DMS53 treated with DMSO at 0.1 percent for 48 hours (cell line): ENCODE data around the gene PAXIP1.
A peak's percentile ranks its signal among the peaks of the same experiment; 100 is the strongest.

Source experiments
- DNase-seq: peaks from one replicate; lab custom pipeline; 2025; ENCODE audit not compliant: unreplicated experiment; lab: John Stamatoyannopoulos, UW

The PAXIP1 gene

GRCh38 chr7:154913638-154914307 lies 89.2 kb downstream of the PAXIP1 start:
- DNase-seq, result peak; percentile 53

DNA sequence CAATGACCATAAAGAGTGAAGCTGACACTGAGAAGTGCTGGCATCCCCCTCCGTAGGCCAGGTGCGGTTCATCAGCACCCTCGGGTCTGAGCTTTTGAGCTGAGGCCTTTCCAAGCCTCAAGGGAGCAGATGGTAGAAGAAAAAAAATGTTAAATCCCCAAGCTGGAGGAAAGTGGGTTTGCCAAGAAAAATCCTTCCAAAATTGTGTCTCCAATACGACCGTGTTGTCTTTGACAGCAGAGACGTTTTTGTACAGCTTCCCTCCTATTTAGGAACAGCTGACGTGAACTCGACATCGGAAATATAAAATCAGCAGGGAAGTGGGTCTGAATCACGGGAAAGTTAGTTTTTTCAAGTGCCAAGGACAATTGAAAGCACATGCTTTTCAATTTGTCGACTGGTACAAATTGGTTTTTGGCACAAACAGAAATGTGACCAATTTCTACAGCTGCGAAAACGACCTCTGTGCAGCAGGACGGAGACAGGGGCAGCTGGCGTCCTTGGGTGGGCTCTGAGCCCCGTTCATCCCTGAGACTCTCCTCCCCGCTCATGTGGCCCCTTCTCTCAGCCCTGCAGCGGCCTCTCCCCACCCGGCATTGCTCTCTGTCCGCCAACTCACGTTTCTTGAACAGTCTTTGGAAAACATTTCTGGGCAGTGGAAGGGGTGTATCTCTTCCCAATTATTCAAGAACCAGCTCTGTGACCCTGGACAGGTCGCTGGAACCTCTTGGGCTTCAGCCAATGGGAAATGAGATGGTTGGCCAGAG lies 89.9 kb downstream of the PAXIP1 start:
- no peak for DNase-seq

- DNase-seq, result no peak
Measured at GRCh38 chr7:154911862-154912455, 91.0 kb downstream of the PAXIP1 start.

DNA sequence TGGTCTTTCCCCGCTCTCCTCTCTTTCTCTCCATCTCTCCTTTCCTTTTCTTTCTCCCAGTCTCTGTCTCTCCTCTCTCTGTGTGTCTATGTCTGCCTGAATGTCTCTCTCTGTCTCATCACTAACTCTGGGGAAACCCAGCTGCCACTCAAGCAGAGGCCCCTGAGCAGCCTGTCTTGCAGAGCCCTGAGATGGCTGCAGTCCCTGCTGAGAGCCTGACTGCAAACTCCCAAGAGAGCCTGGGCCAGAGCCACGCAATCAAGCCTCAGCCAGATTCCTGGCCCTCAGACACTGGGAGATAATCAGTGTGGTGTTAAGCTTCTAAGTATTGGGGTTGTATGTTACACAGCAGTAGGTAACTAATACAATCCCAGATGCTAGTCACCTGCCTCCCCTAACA lies 91.5 kb downstream of the PAXIP1 start:
- DNase-seq, result no peak

GRCh38 chr7:154910977-154911376 lies 91.9 kb downstream of the PAXIP1 start:
- no peak for DNase-seq

DNA sequence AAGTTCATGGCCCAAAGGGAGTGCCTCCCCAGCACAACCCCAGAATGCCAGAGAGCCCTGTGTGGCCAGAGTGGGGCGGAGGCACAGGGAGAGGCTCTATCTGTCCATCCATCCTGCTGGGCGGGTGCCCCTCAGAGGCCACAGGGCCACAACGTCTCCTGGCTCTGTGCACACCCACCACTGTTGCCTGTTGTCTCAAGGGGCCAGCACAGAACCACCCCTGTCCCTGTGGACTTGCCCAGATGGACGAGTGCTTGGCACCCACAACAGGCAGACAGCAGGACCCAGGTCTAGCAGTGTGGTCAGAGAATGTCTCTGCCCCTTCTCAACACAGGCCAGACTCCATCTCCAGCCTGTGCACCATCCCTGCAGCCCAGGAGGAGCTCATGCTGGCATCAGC lies 92.8 kb downstream of the PAXIP1 start:
- DNase-seq, result no peak

DNA sequence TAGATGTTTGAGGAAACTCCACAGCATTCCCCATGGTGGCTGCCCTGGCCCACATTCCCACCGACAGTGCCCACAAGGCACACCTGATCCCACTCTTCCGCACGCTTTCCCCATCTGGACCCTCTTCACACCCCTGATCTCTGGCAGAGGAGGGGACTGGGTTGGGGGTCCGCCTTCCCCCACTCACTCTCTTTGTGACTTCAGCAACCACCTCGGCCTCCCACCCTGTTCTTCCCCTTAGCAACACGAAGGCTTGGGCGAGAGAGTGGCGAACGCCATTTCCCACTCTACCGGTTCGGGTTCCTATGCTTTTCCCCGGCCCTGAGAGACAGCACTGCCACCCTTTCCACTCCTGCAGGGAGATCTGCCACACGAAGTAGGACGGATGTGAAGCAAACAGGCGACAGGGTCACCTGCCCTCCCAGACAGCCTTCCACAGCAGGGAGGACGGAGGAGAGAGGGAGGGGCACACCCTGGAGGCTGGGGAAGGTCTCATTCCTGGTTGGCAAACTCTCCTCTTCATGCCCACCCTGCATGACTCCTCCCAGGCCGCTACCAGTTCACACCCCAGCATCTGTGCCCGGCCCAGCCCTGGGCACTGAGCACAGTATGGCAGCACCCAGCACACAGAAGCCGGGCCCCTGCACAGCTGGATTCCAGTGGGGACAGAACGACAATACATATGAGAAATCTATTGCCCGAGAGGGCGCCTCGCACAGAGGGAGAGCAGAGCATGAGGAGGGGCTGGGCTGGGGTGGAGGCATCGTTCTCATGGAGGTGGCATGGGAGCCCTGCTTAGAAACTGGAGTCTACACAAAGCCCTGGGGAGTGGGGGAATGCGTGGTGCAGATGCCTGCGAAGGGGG lies 93.5 kb downstream of the PAXIP1 start:
- DNase-seq, result no peak

GRCh38 chr7:154907651-154908620 lies 95.0 kb downstream of the PAXIP1 start:
- DNase-seq, result no peak

DNA sequence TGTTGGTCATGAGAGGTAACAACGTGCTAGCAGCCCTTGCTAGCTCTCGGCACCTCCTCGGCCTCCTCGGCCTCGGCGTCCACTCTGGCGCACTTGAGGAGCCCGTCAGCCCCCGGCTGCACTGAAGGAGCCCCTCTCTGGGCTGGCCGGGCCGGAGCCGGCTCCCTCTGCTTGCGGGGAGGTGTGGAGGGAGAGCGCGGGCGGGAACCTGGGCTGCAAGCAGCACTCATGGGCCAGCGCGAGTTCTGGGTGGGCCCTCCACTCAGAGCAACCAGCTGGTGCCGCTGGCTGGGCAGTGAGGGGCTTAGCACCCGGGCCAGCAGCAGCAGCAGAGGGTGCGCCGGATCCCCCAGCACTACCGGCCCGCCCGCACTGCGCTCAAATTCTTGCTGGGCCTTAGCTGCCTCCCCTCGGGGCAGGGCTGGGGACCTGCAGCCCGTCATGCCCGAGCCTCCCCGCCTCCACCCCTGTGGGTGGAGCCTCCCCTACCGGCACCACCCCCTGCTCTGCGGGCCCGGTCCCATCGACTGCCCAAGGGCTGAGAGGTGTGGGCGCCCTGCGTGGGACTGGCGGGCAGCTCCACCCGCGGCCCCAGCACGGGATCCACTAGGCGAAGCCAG lies 96.1 kb downstream of the PAXIP1 start:
- DNase-seq, result no peak

DNA sequence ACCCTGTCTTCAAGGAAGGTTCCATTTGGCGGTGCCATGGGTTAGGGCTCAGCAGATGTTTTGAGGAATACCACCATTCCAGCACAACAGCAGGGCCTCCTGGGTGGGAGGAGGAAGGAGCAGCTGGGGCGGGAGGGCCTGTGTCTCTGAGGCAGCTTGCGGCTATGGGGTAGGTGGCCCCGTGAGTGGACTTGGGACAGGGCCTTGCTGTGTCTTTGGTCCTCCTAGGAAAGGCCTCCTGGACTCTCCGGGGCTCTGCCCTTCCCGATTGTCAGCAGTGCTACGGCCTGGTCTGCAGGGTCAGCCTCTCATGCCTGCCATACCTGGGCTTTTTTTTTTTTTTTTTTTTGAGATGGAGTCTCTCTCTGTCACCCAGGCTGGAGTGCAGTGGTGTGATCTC lies 96.7 kb downstream of the PAXIP1 start:
- no peak for DNase-seq

- no peak for DNase-seq
Measured at GRCh38 chr7:154905615-154906014, 97.3 kb downstream of the PAXIP1 start.

- DNase-seq, result no peak
Measured at GRCh38 chr7:154905146-154905545, 97.8 kb downstream of the PAXIP1 start.

DNA sequence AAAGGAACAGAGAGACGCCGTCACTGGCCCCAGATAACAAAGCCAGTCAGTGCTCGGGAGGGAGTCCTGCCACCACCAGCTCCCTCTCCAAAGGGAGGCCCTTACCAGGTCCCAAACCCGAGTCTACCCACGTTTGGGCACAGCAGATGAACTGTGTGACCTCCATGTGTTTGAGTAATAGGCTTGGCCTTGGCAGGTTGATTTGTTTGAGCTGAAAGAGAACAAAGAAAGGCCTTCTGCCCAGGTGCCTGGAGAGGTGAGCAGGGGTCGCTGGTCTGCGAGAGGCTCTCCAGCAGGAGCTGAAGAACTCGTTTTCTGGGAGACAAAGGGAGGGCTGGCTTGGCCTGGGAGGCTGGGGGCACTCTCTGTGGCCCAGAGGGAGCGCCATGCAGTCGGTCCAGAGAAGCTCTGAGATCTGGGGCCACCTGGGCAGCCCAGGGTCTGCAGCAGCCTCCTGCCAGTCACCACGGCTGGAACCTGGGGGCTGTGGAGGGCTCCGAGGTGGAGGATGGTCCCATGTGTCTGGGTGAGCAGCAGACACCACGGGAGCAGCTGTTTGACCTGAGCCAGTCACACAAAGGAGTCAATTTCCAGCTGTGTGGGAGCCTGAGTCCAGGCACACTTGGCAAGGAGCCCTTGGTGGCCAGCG lies 99.7 kb downstream of the PAXIP1 start:
- no peak for DNase-seq

GRCh38 chr7:154902600-154903082 lies 100.3 kb downstream of the PAXIP1 start:
- no peak for DNase-seq

- no peak for DNase-seq
Measured at GRCh38 chr7:154899862-154900261, 103.1 kb downstream of the PAXIP1 start.

DNA sequence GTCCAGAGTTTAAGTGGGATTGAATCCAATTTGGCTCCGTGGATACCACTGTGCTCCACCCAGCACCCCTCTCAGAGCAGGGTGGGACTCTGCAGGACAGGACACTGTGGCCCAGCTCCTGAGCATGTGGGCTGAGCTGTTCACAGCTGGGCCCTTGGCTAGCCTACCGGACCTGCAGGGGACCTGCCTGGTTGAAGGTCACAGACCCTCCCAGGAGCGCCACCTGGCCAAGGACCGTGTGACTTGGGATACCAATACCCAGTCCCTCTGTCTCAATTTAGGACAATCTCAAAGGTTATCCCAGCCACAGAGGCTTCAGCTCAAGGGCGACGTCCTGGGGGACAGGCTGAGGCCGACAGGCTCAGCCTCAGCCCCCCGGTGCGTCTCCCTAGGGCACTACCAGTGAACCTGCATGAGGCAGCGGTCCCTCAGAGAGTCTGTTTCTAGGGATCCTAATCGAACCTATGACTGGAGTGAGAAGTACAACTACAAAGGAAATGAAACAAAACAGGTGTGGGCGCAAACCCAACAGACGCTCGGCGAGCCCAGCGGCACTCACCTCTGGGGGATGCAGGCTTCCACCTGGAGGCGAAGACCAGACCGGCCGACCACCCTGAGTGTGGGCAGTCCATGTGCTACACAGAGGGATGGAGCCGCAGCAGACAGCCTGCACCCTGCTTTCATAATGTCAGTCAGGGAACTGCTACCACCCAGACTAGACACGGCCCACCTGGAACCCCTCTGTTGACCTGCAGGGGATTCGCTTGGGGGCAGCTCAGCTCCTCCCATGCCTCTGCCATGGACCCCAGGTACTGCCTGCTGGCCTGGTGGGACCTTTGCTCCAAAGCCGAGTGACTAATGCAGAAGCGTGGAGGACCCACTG lies 103.7 kb downstream of the PAXIP1 start:
- DNase-seq, result no peak

- DNase-seq, result no peak
Measured at GRCh38 chr7:154896076-154896475, 106.8 kb downstream of the PAXIP1 start.
